Stimulated activated CD4-positive, alpha-beta T cell treated with anti-CD3 and anti-CD28 coated beads, Interleukin-12 subunit alpha, Interleukin-12 subunit beta, amount 100 ng/mL, for 24 hours (primary cell): Measurements from ENCODE around the gene CCNI2.

Experiments used
- DNase-seq, 2 experiments: peaks; one replicate each; pipeline ENCODE4 v3.0.0-alpha.2; 2020; ENCODE audit warnings: low read depth in 2 of 2

Gene CCNI2

DNA sequence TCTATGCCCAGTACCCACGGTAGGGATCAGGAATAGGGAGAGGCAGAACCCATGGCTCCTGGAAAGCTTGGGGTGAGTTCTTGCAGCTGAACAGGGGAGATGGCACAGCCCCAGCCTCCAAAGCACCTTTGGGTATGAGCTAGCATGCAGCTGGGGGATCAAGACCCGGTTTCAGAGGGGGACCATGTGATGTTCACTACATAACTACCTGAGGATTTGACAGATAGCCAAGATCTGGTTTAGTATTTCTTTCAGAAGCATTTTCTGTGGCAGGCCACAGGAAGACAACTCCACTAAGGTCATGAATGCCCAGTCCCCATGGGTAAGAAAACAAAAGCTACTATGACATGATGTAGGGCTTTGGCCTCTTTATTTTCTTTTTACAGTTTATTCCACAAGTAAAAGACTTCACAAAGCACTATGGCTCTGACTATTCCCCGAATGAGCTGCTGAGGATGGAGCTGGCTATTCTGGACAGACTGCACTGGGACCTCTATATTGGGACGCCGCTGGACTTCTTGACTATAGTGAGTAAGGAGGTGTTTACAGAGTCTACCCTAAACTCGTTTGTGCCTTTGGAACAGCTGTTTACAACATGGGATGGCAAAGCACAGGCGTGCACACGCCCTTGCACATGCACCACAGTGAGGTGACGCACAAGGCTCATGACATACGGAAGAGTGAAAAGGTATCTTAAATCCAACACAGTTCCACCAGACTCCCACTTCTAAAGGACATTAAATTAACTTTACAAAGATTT, 3.4 kb downstream of the CCNI2 start:
- no peak for DNase-seq

- no peak for DNase-seq
These were observed 4.2 kb downstream of the CCNI2 start for GRCh38 chr5:132751444-132751843.

DNA sequence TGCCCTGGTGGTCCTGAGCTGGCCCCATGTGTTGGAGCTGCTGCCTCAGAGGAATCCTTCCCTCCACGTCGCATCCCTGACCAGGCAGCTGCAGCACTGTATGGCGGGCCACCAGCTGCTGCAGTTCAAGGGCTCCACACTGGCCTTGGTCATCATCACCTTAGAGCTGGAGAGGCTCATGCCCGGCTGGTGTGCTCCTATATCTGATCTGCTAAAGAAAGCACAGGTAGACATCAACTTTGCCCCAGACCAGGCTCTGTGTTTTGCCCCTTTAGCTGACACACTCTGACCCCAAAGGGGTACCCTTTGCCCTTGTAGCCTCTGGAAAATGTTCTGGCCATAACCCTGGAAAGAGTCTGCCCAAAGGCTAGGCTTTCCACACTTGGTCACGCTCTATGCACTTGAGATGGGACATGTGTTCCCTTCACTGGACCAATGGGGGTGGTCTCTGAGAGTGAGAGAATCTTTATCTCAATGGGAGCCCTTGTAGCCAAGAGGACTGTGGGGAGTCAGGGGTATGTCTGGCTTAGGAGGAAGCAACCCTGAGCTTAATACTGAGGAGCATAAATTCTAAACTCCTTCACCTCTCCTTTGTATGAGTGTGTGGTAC, 4.8 kb downstream of the CCNI2 start:
- no peak for DNase-seq

DNA sequence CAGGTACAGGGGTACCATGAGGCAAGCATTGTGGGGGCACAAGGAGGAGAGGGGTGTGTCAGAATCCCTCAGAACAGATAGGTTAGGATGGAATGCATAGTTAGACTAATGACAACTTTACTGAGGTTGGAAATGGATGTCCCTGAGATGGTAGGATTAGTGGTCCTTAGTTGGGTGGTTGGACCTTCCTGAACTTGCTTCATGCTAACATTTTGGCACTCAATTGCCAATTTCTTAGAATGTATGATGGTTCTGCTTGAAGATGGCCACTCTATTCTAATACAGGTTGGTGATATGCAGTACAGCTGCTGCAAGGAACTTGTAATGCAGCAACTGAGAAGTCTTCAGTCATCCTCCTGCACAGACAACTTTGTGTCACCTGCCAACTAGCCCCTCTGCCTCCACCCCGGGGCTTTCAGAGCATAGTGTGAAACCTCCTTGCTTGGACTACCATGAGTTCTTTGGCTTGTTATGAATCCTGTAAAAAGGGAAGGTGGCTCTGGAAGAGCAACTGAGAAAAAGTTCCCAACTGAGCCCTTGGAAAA, 5.4 kb downstream of the CCNI2 start:
- DNase-seq, result no peak

DNA sequence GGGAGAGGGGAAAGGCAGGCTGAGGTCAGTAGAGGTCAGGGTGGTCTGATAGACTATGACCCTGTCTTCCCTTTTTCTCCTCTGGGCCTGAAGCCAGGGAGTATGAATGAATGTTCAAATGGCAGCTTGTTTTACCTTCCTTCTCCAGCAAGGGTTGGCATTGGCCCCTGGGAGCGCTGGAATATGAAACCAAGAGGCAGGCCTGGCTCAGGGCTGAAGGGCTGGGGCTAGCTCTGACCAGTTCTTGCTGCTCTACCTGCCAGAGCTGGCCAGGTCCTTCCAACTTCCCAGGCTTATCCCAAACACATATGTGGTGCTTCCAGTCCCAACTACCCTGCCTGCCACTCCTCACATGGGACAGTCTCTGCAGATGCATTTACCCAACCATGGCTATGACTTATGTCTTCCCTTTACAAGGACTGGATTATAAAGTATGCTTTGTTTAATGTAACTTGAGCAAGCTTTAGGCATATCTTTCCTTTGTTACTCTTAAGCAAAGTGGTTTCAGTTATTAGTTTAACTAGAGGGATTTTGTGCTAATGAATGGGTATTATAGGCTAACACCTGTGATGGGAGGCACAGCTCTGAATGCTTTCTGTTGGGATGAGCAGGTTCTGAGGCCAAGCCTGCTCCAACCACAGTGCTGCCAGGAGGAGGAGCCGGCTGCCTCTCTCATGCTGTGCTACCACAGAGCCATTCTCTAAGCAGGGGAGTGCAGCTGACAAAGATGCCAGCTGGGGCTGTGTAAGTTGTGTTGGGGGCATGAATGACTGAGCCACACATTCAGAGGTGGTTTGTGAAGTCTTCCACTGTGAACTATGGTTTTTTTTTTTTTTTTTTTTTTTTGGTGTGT, 6.1 kb downstream of the CCNI2 start:
- no peak for DNase-seq

- no peak for DNase-seq
These were observed 6.9 kb downstream of the CCNI2 start for GRCh38 chr5:132754111-132754510.

DNA sequence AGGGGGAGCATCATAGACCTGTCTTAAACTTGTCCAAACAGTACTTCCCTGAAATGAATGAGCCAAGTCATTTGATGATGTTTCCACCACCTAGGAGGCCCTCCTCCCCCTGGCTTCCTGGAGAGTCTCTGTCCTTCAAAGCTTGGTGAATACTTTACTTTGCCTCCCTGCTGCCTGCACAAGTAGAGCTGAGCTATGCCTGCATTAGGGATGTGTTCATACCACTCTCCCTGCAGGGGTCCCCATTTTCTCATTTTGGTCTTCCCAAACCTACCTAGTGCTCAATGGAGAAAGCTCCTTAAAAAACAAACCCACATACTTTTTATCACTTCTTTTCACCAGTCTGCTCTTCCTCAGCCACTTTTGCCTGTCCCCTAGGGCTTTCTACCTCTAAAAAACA, 7.7 kb downstream of the CCNI2 start:
- no peak for DNase-seq

GRCh38 chr5:132756542-132756941, 9.3 kb downstream of the CCNI2 start:
- no peak for DNase-seq

GRCh38 chr5:132758451-132758850, 11.2 kb downstream of the CCNI2 start:
- no peak for DNase-seq

GRCh38 chr5:132759114-132760048, 12.2 kb downstream of the CCNI2 start:
- DNase-seq, result no peak

DNA sequence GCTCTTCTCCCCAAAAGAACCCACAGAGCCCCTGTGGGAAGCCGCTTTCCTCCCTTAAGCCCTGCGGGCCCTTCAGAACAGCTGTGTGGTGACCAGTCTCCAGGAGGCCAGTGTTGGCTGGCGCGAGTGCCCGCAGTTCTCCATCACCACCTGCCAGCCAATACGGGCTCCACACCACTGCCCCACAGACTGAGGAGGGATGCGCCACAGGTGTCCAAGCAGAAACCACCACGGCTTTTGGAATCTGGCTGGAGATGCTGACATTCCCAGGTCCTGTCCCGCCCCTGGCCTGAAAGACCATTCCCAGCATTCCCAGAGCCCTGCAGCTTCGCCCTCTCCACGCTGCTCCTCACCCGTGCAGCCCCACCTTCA, 12.8 kb downstream of the CCNI2 start:
- DNase-seq, result no peak

GRCh38 chr5:132760601-132761317, 13.5 kb downstream of the CCNI2 start:
- no peak for DNase-seq

GRCh38 chr5:132761321-132762240, 14.4 kb downstream of the CCNI2 start:
- DNase-seq, result no peak

DNA sequence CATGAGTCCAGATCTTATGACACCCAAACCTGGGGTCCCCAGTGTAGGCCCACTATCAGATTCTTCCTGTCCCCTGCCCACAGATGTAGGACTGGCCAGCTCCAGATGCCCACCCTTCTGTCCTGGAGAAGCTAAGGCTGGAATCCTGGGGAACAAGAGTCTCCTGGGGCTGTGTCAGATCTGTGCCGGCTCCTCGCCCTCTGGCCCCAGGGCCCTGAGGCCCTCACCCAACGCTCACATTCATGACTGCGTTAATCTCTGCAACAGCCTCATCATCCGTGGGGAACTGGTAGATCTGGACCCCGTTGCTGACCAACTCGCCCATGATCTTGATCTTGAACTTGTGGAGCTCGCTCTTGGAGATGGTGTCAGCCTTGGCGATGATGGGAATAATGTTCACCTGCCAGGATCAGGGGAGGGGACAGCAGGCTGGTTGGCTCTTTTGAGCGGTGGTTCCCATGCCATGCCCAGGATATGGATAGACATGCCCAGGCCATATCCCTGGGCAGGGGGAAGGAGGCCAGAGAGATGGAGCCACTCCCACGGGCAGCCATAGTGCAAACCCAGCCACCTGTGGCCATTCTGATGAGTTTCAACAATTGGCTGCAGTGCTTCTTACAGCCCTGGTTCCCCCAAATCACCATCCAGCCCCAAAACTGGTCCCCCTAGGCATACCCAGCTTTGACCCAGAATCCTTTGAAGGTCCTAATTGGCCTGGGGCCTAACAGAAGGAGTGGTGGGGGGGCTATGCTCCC, 15.2 kb downstream of the CCNI2 start:
- no peak for DNase-seq

- DNase-seq, result no peak
These were observed 16.2 kb downstream of the CCNI2 start for GRCh38 chr5:132763181-132764036.

DNA sequence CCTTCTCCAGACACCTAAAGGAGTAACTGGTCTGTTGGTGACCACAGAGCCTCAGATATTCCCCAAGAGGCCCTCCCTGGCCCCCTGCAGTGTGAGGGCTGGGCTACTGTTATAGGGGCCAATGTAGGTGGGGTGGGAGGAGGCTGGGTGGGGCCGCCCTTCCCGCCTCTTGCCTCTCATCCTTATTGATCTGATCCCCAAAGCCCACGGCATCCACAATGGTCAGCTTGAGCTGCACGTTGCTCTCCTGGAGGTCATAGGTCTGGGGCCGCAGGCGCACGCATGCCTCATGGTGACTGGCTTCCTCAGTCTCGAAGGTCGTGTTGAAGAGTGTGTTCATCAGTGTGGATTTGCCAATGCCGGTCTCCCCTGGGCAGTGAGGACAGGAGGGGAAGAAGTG, 16.8 kb downstream of the CCNI2 start:
- no peak for DNase-seq

DNA sequence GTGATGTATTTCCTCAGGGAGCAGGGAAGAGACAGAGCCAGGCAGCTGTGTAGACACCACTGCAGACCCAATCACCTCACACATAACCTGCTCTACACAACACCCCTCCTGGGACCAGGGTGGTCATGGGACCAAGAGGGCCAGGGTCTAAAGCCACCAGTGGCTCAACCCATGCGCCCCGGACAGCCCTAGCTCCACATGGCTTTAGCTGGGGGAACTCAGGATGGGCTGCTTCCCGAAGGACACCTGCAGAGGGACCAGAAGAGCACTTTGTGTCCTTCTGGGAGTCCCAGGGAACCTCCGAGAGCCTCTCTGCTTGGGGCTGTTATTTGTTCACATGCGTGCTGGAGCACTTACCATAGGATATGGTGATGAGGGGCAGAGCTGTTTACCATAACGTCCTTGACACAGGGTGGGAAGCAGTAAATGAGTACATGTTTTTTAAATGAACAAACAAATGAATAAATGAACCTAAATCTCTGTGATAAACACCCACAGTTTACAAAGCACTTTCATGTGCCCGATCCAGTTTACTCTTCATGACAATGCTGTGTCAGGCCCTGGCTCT, 17.5 kb downstream of the CCNI2 start:
- no peak for DNase-seq
